Thyroid gland (tissue), 4 donors: ENCODE data around the gene SPAG17.

Experiments used
- POLR2A ChIP-seq, 2 donors: fragments of 450-650 bp; IDR thresholded peaks; one replicate each; pipeline ENCODE4 v1.6.1; 2017; ENCODE audit warnings: antibody characterized with exemption in 2 of 2, mild to moderate bottlenecking in 2 of 2, moderate library complexity in 1 of 2
- TF ChIP-seq, protein P1 (sequence below), 6 experiments: fragments of 200-600 bp in 3 of 6; fragments of 450-650 bp in 3 of 6; sonication (generic) in 3 of 6; IDR thresholded peaks; one replicate each; pipeline ENCODE4 v1.5.1; 2016 to 2019; ENCODE audit warnings: antibody characterized with exemption in 6 of 6, mild to moderate bottlenecking in 2 of 6, inconsistent platforms in 1 of 6, moderate library complexity in 1 of 6

DNA sequence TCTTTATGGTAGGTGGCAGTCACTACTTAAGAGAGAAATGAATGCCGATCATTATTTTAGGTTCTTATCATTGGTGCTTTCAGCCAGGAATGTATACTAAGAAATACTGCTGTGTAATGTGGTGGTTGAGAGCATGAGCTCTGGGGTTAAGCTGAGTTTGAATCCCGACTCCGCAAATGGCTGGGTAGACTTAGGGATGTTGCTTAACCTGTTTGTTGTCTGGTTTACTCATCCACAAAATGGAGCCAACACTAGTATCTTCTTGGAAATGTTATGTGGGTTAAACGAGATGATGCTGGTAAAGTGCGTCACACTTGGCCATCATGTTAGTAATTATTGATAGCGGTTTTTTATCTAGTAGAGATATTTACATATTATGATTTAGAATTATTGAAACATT lies 171.7 kb downstream of the SPAG17 start:
- TF ChIP-seq, protein P1, sequence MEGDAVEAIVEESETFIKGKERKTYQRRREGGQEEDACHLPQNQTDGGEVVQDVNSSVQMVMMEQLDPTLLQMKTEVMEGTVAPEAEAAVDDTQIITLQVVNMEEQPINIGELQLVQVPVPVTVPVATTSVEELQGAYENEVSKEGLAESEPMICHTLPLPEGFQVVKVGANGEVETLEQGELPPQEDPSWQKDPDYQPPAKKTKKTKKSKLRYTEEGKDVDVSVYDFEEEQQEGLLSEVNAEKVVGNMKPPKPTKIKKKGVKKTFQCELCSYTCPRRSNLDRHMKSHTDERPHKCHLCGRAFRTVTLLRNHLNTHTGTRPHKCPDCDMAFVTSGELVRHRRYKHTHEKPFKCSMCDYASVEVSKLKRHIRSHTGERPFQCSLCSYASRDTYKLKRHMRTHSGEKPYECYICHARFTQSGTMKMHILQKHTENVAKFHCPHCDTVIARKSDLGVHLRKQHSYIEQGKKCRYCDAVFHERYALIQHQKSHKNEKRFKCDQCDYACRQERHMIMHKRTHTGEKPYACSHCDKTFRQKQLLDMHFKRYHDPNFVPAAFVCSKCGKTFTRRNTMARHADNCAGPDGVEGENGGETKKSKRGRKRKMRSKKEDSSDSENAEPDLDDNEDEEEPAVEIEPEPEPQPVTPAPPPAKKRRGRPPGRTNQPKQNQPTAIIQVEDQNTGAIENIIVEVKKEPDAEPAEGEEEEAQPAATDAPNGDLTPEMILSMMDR (IDR thresholded peaks at IDR 0.05), result no peak
- TF ChIP-seq POLR2A (IDR thresholded peaks at IDR 0.05), result no peak
